Activated naive CD4-positive, alpha-beta T cell (primary cell): ENCODE measurements around the gene AMPD3.

Source experiments
- DNase-seq, 4 experiments: peaks; one replicate each; lab custom pipeline; 2025; lab: John Stamatoyannopoulos, UW

Gene AMPD3

GRCh38 chr11:10488121-10488933 lies 33.3 kb downstream of the AMPD3 start:
- no peak for DNase-seq

- DNase-seq = no peak
Observed at GRCh38 chr11:10488934-10489691, 34.0 kb downstream of the AMPD3 start.

GRCh38 chr11:10490032-10490397 lies 35.0 kb downstream of the AMPD3 start:
- no peak for DNase-seq

- DNase-seq = no peak
Observed at GRCh38 chr11:10490398-10491241, 35.6 kb downstream of the AMPD3 start.

GRCh38 chr11:10492084-10492483 lies 37.0 kb downstream of the AMPD3 start:
- DNase-seq = no peak

GRCh38 chr11:10493041-10493663 lies 38.1 kb downstream of the AMPD3 start:
- DNase-seq = no peak

- no peak for DNase-seq
Observed at GRCh38 chr11:10494636-10495463, 39.8 kb downstream of the AMPD3 start.

- no peak for DNase-seq
Observed at GRCh38 chr11:10495464-10495786, 40.4 kb downstream of the AMPD3 start.

- no peak for DNase-seq
Observed at GRCh38 chr11:10496296-10496936, 41.4 kb downstream of the AMPD3 start.

- no peak for DNase-seq
Observed at GRCh38 chr11:10497371-10498021, 42.4 kb downstream of the AMPD3 start.

- DNase-seq = no peak
Observed at GRCh38 chr11:10498022-10498400, 42.9 kb downstream of the AMPD3 start.

- DNase-seq = no peak
Observed at GRCh38 chr11:10498426-10499250, 43.6 kb downstream of the AMPD3 start.

GRCh38 chr11:10499452-10499851 lies 44.4 kb downstream of the AMPD3 start:
- DNase-seq = no peak

GRCh38 chr11:10499874-10500601 lies 45.0 kb downstream of the AMPD3 start:
- no peak for DNase-seq

GRCh38 chr11:10500757-10501684 lies 46.0 kb downstream of the AMPD3 start:
- DNase-seq = no peak

GRCh38 chr11:10502065-10502680 lies 47.1 kb downstream of the AMPD3 start:
- no peak for DNase-seq

GRCh38 chr11:10502770-10503169 lies 47.7 kb downstream of the AMPD3 start:
- no peak for DNase-seq
